ENCODE measurements around the gene REELD1. TPM values are rescaled to one million over a fixed set of nuclear protein-coding genes. Genes with fewer than 3 reads are reported as not detected.

The REELD1 gene
- total and polyA plus RNA-seq, 10 of the 15 experiments (the other 5 are each of a cell fraction or from before 2014, with no cell fraction given): 0.11 to 3.9 (median 0.62) TPM

- Histone ChIP-seq H3K9me3 (replicated peaks; ENCODE audit: control insufficient read depth, insufficient read depth, low read length) (peaks cover 1% of the 10 kb centered on the region), H3K4me2 (ENCODE audit: control insufficient read depth, insufficient read depth) (peak overlapping the region; percentile 75), H4K20me1 (ENCODE audit: control insufficient read depth, insufficient read depth) (no peaks in the 10 kb centered on the region), H3K79me2 (ENCODE audit: control insufficient read depth, insufficient read depth, low read length) (peaks cover 9% of the 10 kb centered on the region), H3K4me1 (ENCODE audit: control insufficient read depth, insufficient read depth, low read length) (peaks cover 66% of the 10 kb centered on the region), H3K27ac (ENCODE audit: control insufficient read depth, insufficient read depth) (peak overlapping the region; percentile 81), H3K4me3 (peak overlapping the region; percentile 6; the same call in 1 of the 2 replicates), H3K27me3 (replicated peaks in 1 of 2; ENCODE audit: control insufficient read depth in 2 of 2, insufficient read depth in 2 of 2, low read length in 1 of 2) (no peaks in the 10 kb centered on the region), H2AFZ (ENCODE audit: control insufficient read depth, low read depth, low read length) (no peak overlapping the region), H3K36me3 (ENCODE audit: control insufficient read depth in 2 of 2, insufficient read depth in 2 of 2, low read length in 1 of 2) (no peaks in the 10 kb centered on the region), H3K9ac (ENCODE audit: control insufficient read depth, insufficient read depth, low read length) (peak overlapping the region; percentile 15)
- ChIA-PET RAD21 (ENCODE audit: unreplicated experiment) (interaction anchor here (0.6 to 10.3 kb wide), 17 partner anchors 8 to 465 kb away, joined by 3 to 159 read pairs (median 5); no protein-coding TSS in a partner anchor), CTCF (interaction anchor here (0.6 to 7.4 kb wide), 10 partner anchors 9 to 1176 kb away, joined by 3 to 173 read pairs (median 4); partner anchors contain the start of genes ABCE1 and ANAPC10), SMC1A (ENCODE audit: uncharacterized antibody, unreplicated experiment) (interaction anchor here (0.6 to 7.9 kb wide), 22 partner anchors 8 to 636 kb away, joined by 3 to 121 read pairs (median 4); no protein-coding TSS in a partner anchor), POLR2A (interaction anchor here (0.6 to 4.3 kb wide), 10 partner anchors 12 to 337 kb away, joined by 3 to 27 read pairs (median 4); partner anchors contain the start of gene SLC10A7)
- ATAC-seq (peak; percentile 78), DNase-seq (ENCODE audit: low read depth, low spot score) (peak; percentile 94), FAIRE-seq (peak; percentile 81)
- intact Hi-C loops (cut with micrococcal nuclease; ENCODE audit: unreplicated experiment): loop anchor here (1.0 to 10.0 kb wide), 8 partner anchors 31 to 1089 kb away; partner anchors contain the start of genes OTUD4 and SLC10A7
- 0% methylated on average over 5 of the region's 5 CpGs for WGBS (ENCODE audit: insufficient coverage, insufficient replicate concordance, low lambda C conversion rate, missing lambda C conversion rate)
- BruUV-seq (replicated peaks): TSS peak; percentile 68
- in situ Hi-C loops (cut with MboI): no loop called here
- peak; percentile 63; the same call in 1 of the 2 replicates for TF ChIP-seq POLR2AphosphoS2 (IDR thresholded peaks at IDR 0.05; ENCODE audit: low read depth, low read length)
- TF ChIP-seq, protein P1, sequence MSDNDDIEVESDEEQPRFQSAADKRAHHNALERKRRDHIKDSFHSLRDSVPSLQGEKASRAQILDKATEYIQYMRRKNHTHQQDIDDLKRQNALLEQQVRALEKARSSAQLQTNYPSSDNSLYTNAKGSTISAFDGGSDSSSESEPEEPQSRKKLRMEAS (IDR thresholded peaks at IDR 0.05; ENCODE audit: low read depth, low read length): no peak
- TF ChIP-seq JUNB (IDR thresholded peaks at IDR 0.05): peak; percentile 93
- peak; percentile 76 to 79; a peak in 2 of 4 replicates for TF ChIP-seq EP300 (IDR thresholded peaks at IDR 0.05; ENCODE audit: borderline replicate concordance in 1 of 2, control insufficient read depth in 1 of 2, low read depth in 2 of 2, low read length in 2 of 2)
- no peak; the same call in 1 of the 2 replicates for TF ChIP-seq TBL1XR1 (IDR thresholded peaks at IDR 0.05; ENCODE audit: low read depth, low read length)
- peak; percentile 87 for TF ChIP-seq PML (IDR thresholded peaks at IDR 0.05; ENCODE audit: low read length)
- peak; percentile 82 for TF ChIP-seq BCL3 (IDR thresholded peaks at IDR 0.05; ENCODE audit: borderline replicate concordance, insufficient read depth, low read depth, low read length, poor library complexity, severe bottlenecking)
- TF ChIP-seq TCF12 (IDR thresholded peaks at IDR 0.05; ENCODE audit: low read depth, low read length): peak; percentile 84
- no peak for TF ChIP-seq NRF1 (conservative IDR thresholded peaks at IDR 0.05; ENCODE audit: low read depth, low read length)
- peak; percentile 73 for TF ChIP-seq IRF4 (IDR thresholded peaks at IDR 0.05; ENCODE audit: low read depth, low read length)
- TF ChIP-seq, protein P2, sequence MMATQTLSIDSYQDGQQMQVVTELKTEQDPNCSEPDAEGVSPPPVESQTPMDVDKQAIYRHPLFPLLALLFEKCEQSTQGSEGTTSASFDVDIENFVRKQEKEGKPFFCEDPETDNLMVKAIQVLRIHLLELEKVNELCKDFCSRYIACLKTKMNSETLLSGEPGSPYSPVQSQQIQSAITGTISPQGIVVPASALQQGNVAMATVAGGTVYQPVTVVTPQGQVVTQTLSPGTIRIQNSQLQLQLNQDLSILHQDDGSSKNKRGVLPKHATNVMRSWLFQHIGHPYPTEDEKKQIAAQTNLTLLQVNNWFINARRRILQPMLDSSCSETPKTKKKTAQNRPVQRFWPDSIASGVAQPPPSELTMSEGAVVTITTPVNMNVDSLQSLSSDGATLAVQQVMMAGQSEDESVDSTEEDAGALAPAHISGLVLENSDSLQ (IDR thresholded peaks at IDR 0.05): peak; percentile 87
- TF ChIP-seq SKIL (IDR thresholded peaks at IDR 0.05; ENCODE audit: low read depth, poor library complexity, severe bottlenecking): peak; percentile 71
- no peak for TF ChIP-seq SMAD1 (IDR thresholded peaks at IDR 0.05; ENCODE audit: low read depth, partially characterized antibody)
- TF ChIP-seq MTA3 (IDR thresholded peaks at IDR 0.05; ENCODE audit: borderline replicate concordance, low read length): peak; percentile 63; the same call in 1 of the 2 replicates
- TF ChIP-seq ZNF274 (IDR thresholded peaks at IDR 0.05; ENCODE audit: insufficient read depth, insufficient read length): no peak
- peak; percentile 84 for TF ChIP-seq MEF2B (IDR thresholded peaks at IDR 0.05; ENCODE audit: partially characterized antibody, poor library complexity, severe bottlenecking)
- TF ChIP-seq POU2F2 (IDR thresholded peaks at IDR 0.05; ENCODE audit: borderline replicate concordance, low read depth, low read length): no peak; the same call in 1 of the 3 replicates
These were observed 59.0 kb downstream of the REELD1 start for GRCh38 chr4:146273204-146273901.
